CD4-positive, alpha-beta T cell treated with Interleukin-2 at 100 ng/mL for 4 hours (primary cell): Measurements from ENCODE around the gene ZNF101.

Experiments
- DNase-seq: peaks from one replicate; pipeline ENCODE4 v3.0.0-alpha.2; 2020; ENCODE audit warnings: low spot score

ZNF101 gene

DNA sequence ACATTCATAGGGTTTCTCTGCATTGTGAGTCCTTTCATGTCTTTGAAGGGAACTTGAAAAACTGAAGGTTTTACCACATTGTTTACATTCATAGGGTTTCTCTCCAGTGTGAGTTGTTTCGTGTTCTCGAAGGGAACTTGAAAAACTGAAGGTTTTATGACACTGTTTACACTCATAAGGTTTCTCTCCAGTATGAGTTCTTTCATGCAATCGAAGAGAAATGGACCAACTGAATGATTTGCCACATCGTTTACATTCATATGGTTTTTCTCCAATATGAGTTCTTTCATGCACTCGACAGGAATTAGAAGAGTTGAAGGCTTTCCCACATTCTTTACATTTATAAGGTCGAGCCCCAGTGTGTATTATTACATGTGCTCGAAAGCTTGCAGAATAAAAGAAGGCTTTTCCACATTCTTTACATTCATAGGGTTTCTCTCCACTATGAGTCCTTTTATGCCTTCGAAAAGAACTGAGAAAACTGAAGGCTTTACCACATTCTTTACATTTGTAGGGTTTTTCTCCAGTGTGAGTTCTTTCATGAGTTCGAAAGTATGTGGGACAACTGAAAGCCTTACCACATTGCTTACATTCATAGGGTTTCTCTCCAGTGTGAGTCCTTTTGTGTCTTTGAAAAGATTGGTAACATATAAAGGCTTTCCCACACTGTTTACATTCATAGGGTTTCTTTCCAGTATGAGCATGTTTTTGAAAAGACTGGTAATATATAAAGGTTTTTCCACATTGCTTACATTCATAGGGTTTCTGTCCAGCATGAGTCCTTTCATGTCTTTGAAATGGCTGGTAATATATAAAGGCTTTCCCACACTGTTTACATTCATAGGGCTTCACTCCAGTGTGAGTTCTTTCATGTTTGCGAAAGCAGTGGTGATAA lies 43.5 kb downstream of the ZNF101 start:
- DNase-seq, result no peak

DNA sequence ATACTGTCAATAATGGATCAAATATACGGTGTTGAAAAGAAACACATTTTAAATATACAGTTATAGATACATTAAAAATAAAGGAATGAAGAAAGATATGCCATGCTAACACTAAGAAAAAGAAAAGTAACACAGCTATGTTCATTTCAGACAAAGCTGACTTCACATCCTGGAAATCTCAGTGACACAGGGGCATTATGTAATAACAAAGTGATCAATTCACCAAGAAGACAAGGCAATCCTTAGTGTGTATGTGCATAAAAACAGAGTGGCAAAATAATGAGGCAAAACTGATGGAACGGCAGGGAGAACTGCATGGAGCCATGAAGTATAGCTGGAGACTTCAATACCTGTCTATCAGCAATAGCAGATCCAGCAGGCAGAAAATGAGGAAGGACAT lies 51.2 kb downstream of the ZNF101 start:
- DNase-seq, result no peak

DNA sequence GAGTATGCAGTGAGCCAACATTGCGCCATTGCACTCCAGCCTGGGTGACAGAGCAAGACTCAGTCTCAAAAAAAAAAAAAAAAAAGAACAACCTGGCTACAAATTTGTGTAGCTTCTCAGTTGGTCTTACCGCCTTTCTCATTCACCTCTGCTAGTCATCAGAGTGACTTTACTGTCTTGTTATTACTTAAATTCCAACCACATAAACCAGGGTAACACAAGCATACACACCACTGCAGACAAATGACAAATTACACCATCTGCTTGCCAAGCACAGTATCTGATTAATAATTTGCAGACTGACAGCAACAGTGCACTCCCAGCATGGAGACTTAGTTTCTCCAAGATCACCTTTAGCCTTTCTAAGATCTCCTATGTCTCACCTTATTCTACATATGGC lies 53.3 kb downstream of the ZNF101 start:
- DNase-seq, result no peak

DNA sequence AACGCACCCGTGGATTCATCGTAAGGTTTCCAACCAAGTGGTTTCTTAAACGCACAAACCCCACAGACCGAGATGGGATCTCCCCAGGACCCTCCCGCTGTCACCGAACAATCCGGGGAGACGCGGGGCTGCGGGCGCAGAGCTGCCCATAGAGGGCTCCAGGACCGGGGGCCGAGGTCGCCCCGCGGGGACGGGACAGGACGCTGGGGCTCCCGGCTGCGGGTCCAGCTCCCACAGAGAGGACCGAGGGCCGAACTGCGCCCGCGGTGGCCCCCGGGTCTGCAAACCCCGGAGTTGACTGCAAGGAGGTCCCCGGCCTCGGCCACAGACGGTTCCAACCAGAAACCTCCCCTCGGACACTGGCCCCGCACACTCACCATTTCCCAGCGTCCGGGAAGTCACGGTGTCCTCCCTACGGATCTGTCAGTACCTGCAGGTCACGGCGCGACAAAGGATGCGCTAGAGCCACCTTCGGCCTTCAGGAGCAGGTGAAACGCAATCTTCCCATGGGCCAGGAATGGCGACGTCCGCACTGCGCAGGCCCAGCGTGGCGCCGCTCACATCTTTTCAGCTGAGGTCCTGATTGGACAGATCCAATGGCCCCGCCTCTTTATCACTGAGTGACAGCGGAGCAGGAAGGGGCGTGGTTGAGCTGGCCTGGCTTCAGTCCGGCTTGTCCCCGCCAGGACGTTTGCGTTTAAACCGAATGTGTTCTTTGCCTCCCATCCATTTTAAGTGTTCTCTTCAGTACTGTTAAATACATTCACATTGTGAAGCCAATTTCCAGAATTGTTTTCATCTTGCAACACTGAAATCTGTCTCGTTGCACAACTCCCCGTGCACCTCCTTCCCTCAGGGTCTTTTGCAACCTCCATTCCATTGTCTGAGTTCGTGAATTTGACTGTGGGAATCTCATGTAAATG lies 64.2 kb downstream of the ZNF101 start, which contains the start of gene ZNF14:
ZNF14 (minus strand) TSS at position 534 of the 923 bp plus-strand sequence; CDS start at position 380, 154 bp downstream.
- peak; percentile 94 for DNase-seq
